ENCODE measurements around the gene FRAS1. TPM values are rescaled to one million over a fixed set of nuclear protein-coding genes. Genes with fewer than 3 reads are reported as not detected.

The FRAS1 gene
- total and polyA plus RNA-seq, 4 donors = 0.08 to 1.4 (median 0.87) TPM; not detected in 1

DNA sequence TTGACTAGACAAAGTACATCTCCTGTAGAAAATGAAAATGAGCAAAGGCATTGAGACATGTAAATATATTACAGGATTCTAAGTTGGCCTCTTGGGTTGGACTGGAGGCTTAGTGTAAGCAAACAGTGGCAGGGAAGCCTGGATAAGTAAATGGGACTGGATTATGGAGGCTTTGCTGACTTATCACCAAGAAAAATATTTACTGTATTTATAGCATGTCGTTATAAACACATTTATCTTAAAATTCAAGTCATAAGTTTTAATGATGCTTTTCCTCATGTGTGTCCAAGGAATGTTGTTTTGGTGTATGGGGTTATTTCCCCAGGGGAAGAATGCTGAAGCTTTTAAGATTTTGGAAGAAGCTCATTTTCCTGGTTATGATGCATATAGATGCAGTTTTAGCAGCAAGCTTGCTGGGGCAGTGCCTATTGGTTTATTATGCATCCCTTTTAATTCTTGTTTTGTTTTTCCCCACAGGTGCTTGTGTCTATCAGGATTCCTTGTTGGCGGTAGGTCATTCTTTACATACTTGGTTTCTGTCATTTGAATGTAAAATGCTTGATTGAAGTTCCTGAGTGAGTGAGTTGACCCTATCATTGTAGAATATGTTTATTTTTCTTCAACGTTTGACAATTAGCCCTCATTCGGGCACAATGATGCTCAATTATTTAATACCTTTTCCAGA lies 8.5 kb downstream of the FRAS1 start:
- H3K9me3 ChIP-seq (ENCODE audit: control insufficient read depth, low read length) = no peaks in the 10 kb centered on the region
- ATAC-seq (ENCODE audit: low FRiP score) (no peak), DNase-seq (no peak)
- no peaks in the 10 kb centered on the region for H3K27me3 ChIP-seq (ENCODE audit: control insufficient read depth in 1 of 2, insufficient read depth in 2 of 2, low read length in 1 of 2)
- 49 to 57% methylated on average over 4 of the region's 4 CpGs for WGBS, 2 donors
- no peaks in the 10 kb centered on the region for H3K36me3 ChIP-seq (ENCODE audit: control insufficient read depth in 1 of 2, insufficient read depth in 2 of 2, low read length in 1 of 2)
- no peaks in the 10 kb centered on the region for H3K4me1 ChIP-seq (ENCODE audit: control insufficient read depth in 1 of 2, insufficient read depth in 2 of 2, low read length in 2 of 2)
- no peak overlapping the region for H3K27ac ChIP-seq (ENCODE audit: low read depth in 1 of 2, low read length in 2 of 2)
- no peak overlapping the region for H3K4me3 ChIP-seq (ENCODE audit: low read length in 2 of 2)
- intact Hi-C loops (cut with DNase I) = no loop called here

DNA sequence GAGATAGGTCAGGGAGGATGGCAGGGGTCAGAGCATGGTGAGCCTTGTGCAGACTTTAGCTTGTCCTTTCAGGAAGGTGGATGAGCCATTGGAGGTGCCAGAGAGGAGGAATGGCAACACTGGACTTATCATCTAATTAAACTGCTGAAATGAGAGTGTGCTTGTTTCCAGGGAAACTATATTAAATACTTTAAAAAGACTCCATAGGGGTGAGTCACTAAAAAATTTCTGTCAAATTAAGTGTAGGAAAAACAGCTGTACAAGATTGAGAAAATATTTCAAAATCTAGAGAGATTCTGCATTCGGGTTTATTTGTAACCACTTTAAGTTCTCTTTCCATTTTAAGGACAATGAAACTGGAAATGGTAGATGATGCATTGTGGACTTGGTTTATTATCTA lies 11.4 kb downstream of the FRAS1 start:
- Histone ChIP-seq H3K4me1 (ENCODE audit: control insufficient read depth in 1 of 2, insufficient read depth in 2 of 2, low read length in 2 of 2) (no peaks in the 10 kb centered on the region), H3K27ac (ENCODE audit: low read depth in 1 of 2, low read length in 2 of 2) (no peak overlapping the region), H3K4me3 (ENCODE audit: low read length in 2 of 2) (no peak overlapping the region), H3K36me3 (ENCODE audit: control insufficient read depth in 1 of 2, insufficient read depth in 2 of 2, low read length in 1 of 2) (no peaks in the 10 kb centered on the region), H3K9me3 (ENCODE audit: control insufficient read depth, low read length) (no peaks in the 10 kb centered on the region), H3K27me3 (ENCODE audit: control insufficient read depth in 1 of 2, insufficient read depth in 2 of 2, low read length in 1 of 2) (no peaks in the 10 kb centered on the region)
- 22 to 40% methylated on average over 1 of the region's 1 CpG for WGBS, 2 donors
- intact Hi-C loops (cut with DNase I) = no loop called here
- ATAC-seq (ENCODE audit: low FRiP score) (no peak), DNase-seq (no peak)

DNA sequence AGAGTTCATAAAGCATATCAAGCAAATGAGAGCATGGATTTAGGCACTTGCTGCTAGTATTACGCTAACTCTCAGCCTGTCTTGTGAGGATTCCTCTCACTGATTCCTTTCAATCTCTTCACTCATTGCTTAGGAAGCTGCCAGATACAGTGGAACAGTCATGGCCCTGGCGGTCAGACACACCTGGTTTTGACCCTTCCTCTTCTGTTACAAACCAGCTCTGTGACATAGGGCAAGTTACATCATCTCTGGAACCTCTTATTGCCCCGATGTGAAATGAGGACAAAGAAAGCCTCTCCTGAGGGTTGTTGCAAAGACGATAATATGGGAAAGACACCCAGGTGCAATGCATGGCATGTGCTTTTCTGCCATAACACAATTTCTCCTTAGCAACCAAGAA lies 12.2 kb downstream of the FRAS1 start:
- H3K9me3 ChIP-seq (ENCODE audit: control insufficient read depth, low read length) = no peaks in the 10 kb centered on the region
- H3K4me1 ChIP-seq (ENCODE audit: control insufficient read depth in 1 of 2, insufficient read depth in 2 of 2, low read length in 2 of 2) = no peaks in the 10 kb centered on the region
- no peak overlapping the region for H3K4me3 ChIP-seq (ENCODE audit: low read length in 2 of 2)
- intact Hi-C loops (cut with DNase I) = no loop called here
- H3K27ac ChIP-seq (ENCODE audit: low read depth in 1 of 2, low read length in 2 of 2) = no peak overlapping the region
- WGBS, 2 donors = 78 to 88% methylated on average over 4 of the region's 4 CpGs
- no peak for DNase-seq
- no peaks in the 10 kb centered on the region for H3K36me3 ChIP-seq (ENCODE audit: control insufficient read depth in 1 of 2, insufficient read depth in 2 of 2, low read length in 1 of 2)
- ATAC-seq (ENCODE audit: low FRiP score) = no peak
- no peaks in the 10 kb centered on the region for H3K27me3 ChIP-seq (ENCODE audit: control insufficient read depth in 1 of 2, insufficient read depth in 2 of 2, low read length in 1 of 2)

DNA sequence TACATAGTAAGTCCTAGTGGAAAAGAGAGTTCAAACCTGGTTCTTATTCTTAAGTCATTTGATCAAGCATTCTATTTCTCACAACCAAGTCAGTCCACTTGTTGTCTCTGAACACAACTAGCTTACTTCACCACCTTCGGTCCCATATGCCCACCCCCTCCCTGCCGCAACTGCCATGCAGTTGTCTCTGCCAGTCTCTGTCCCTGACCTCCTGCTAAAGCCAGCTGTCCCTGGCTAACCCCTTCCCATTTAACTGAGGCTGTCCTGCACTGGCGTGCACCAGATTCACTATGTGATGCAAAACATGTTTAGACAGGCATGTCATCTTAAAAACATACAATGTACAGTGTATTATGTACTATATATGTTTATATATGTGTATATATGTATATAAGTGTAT lies 12.7 kb downstream of the FRAS1 start:
- H3K4me1 ChIP-seq (ENCODE audit: control insufficient read depth in 1 of 2, insufficient read depth in 2 of 2, low read length in 2 of 2) = no peaks in the 10 kb centered on the region
- DNase-seq (no peak), ATAC-seq (ENCODE audit: low FRiP score) (no peak)
- WGBS, 2 donors = 45 to 88% methylated on average over 3 of the region's 3 CpGs
- no peaks in the 10 kb centered on the region for H3K9me3 ChIP-seq (ENCODE audit: control insufficient read depth, low read length)
- intact Hi-C loops (cut with DNase I) = no loop called here
- H3K36me3 ChIP-seq (ENCODE audit: control insufficient read depth in 1 of 2, insufficient read depth in 2 of 2, low read length in 1 of 2) = no peaks in the 10 kb centered on the region
- no peak overlapping the region for H3K27ac ChIP-seq (ENCODE audit: low read depth in 1 of 2, low read length in 2 of 2)
- no peak overlapping the region for H3K4me3 ChIP-seq (ENCODE audit: low read length in 2 of 2)
- no peaks in the 10 kb centered on the region for H3K27me3 ChIP-seq (ENCODE audit: control insufficient read depth in 1 of 2, insufficient read depth in 2 of 2, low read length in 1 of 2)

DNA sequence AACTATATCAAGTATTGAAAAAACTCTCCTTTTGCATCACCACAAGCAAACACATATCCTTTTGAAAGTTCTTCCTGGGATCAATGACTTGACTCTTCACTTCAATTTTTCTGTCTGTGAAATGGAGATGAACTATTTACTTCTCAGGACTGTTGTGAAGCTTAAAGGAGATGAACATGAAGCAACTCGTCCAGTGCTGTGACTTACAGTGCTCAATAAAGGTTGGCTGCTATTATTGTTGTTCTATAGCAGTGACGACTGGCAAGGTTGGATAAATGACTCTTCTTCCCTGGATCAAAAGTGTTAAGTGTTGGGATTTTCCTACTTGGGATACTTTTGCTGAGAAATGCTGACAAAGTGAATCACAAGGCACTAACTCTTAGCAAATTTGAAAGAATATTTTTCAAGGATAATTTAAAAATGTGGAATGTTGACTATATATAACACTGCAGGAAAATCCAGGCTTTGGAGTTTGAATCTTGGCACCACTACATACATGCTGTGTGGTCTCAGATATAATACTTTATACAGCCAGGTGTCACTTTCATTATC lies 13.7 kb downstream of the FRAS1 start:
- Histone ChIP-seq H3K9me3 (ENCODE audit: control insufficient read depth, low read length) (no peaks in the 10 kb centered on the region), H3K4me1 (ENCODE audit: control insufficient read depth in 1 of 2, insufficient read depth in 2 of 2, low read length in 2 of 2) (no peaks in the 10 kb centered on the region), H3K27ac (ENCODE audit: low read depth in 1 of 2, low read length in 2 of 2) (no peak overlapping the region), H3K36me3 (ENCODE audit: control insufficient read depth in 1 of 2, insufficient read depth in 2 of 2, low read length in 1 of 2) (no peaks in the 10 kb centered on the region), H3K27me3 (ENCODE audit: control insufficient read depth in 1 of 2, insufficient read depth in 2 of 2, low read length in 1 of 2) (no peaks in the 10 kb centered on the region), H3K4me3 (ENCODE audit: low read length in 2 of 2) (no peak overlapping the region)
- DNase-seq (no peak), ATAC-seq (ENCODE audit: low FRiP score) (no peak)
- 88 to 95% methylated on average over 2 of the region's 2 CpGs for WGBS, 2 donors
- intact Hi-C loops (cut with DNase I) = no loop called here

DNA sequence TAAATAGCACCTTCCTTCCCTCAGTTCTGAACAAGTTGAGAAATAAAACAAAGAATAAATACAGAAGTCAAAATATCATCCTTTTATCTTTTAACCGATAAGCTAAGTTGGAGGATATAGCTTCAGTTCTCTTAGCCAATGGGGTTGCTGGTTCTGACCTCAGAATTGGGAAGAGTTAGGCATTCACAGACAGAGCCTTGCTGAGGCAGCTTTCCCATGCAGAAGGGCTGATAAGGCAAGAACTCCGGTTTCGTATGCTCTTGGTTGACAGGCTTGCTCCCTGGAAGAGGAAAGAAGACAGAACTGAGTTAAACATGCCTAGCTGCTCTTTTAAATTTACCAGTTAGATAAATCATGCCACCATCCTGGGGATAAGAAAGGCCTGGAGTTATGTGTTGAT lies 17.6 kb downstream of the FRAS1 start:
- Histone ChIP-seq H3K36me3 (ENCODE audit: control insufficient read depth in 1 of 2, insufficient read depth in 2 of 2, low read length in 1 of 2) (no peaks in the 10 kb centered on the region), H3K4me1 (ENCODE audit: control insufficient read depth in 1 of 2, insufficient read depth in 2 of 2, low read length in 2 of 2) (no peaks in the 10 kb centered on the region), H3K27ac (ENCODE audit: low read depth in 1 of 2, low read length in 2 of 2) (no peak overlapping the region), H3K4me3 (ENCODE audit: low read length in 2 of 2) (no peak overlapping the region), H3K27me3 (ENCODE audit: control insufficient read depth in 1 of 2, insufficient read depth in 2 of 2, low read length in 1 of 2) (no peaks in the 10 kb centered on the region), H3K9me3 (ENCODE audit: control insufficient read depth, low read length) (no peaks in the 10 kb centered on the region)
- intact Hi-C loops (cut with DNase I) = no loop called here
- no peak for ATAC-seq (ENCODE audit: low FRiP score)
- 54 to 72% methylated on average over 3 of the region's 3 CpGs for WGBS, 2 donors
- no peak for DNase-seq

DNA sequence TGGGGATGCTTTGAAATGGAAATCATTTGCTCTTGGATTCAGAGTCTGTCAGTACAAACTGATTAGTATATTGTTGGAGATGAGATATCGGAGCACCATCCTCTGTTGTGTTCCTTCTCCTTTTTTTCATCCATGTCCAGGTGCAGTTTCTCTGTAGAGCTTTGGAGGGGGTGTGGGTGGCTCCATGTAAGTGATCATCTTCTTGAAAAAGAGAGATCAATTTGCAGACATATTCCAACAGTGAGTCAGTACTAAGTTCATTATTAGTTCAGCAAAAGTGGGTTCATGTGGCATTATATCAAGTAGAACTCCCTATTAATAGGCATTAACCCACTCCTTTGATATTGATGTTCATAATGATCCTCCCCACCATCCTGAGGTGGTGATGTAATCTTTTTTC lies 18.9 kb downstream of the FRAS1 start:
- H3K36me3 ChIP-seq (ENCODE audit: control insufficient read depth in 1 of 2, insufficient read depth in 2 of 2, low read length in 1 of 2) = no peaks in the 10 kb centered on the region
- no peak overlapping the region for H3K27ac ChIP-seq (ENCODE audit: low read depth in 1 of 2, low read length in 2 of 2)
- H3K27me3 ChIP-seq (ENCODE audit: control insufficient read depth in 1 of 2, insufficient read depth in 2 of 2, low read length in 1 of 2) = no peaks in the 10 kb centered on the region
- no peak for ATAC-seq (ENCODE audit: low FRiP score)
- DNase-seq = no peak
- H3K4me3 ChIP-seq (ENCODE audit: low read length in 2 of 2) = no peak overlapping the region
- intact Hi-C loops (cut with DNase I) = no loop called here
- no peaks in the 10 kb centered on the region for H3K9me3 ChIP-seq (ENCODE audit: control insufficient read depth, low read length)
- 98 to 100% methylated on average over 1 of the region's 1 CpG for WGBS, 2 donors
- H3K4me1 ChIP-seq (ENCODE audit: control insufficient read depth in 1 of 2, insufficient read depth in 2 of 2, low read length in 2 of 2) = no peaks in the 10 kb centered on the region

DNA sequence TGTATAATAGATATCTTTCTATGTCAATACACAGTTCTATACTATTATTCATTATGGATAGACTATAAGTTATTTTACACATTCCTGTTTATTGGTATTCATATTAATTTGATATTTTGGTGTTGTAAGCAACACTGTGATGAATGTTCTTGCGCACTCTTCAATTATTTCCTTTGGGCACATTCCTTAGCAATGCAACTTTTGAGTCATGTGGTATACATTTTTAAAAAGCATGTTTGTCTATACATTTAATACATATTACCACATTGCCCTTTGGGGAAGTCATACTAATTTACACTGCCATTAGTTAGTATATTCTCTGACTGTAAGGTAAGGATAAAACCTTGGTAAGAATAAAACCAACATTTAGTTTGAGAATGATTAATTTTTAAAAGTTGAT lies 21.0 kb downstream of the FRAS1 start:
- DNase-seq (no peak), ATAC-seq (ENCODE audit: low FRiP score) (no peak)
- Histone ChIP-seq H3K27ac (ENCODE audit: low read depth in 1 of 2, low read length in 2 of 2) (no peak overlapping the region), H3K4me3 (ENCODE audit: low read length in 2 of 2) (no peak overlapping the region), H3K27me3 (ENCODE audit: control insufficient read depth in 1 of 2, insufficient read depth in 2 of 2, low read length in 1 of 2) (no peaks in the 10 kb centered on the region), H3K4me1 (ENCODE audit: control insufficient read depth in 1 of 2, insufficient read depth in 2 of 2, low read length in 2 of 2) (no peaks in the 10 kb centered on the region), H3K36me3 (ENCODE audit: control insufficient read depth in 1 of 2, insufficient read depth in 2 of 2, low read length in 1 of 2) (no peaks in the 10 kb centered on the region), H3K9me3 (ENCODE audit: control insufficient read depth, low read length) (no peaks in the 10 kb centered on the region)
- intact Hi-C loops (cut with DNase I) = no loop called here
- WGBS, 2 donors = 96 to 98% methylated on average over 1 of the region's 1 CpG

DNA sequence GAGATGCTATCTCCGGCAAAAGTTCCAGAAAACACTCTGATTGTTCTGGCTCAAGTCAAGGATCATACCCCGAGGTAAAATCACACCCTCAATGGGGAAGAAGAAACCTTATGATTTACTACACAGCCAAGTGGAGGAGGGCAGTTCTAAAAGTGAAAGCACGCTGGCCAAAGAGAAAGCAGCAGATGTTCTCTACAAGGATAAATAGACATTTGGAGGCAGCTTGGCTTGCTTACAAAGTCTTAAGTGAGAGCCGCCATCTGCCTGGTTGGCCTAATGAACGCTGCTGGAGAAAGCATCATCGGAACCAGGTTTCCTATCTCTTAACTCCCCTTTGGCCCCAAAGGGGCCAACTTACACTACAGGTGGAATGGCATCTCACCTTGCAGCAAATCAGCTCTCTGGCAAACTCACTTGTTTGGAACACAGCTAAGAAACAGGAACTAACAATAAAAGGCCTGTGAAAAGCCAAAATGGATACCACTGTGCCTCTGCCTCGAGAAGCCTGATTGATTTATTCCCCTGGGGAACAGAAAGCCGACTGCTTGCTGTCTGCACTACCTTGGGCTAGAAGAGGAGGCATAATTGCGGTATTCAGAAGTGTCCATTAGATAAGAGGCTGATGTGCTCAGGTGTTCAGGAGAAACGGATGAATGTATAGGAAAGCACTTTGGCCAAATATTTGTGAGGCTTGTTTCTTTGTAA lies 22.8 kb downstream of the FRAS1 start:
- Histone ChIP-seq H3K27ac (ENCODE audit: low read depth in 1 of 2, low read length in 2 of 2) (no peak overlapping the region), H3K4me3 (ENCODE audit: low read length in 2 of 2) (no peak overlapping the region), H3K4me1 (ENCODE audit: control insufficient read depth in 1 of 2, insufficient read depth in 2 of 2, low read length in 2 of 2) (no peaks in the 10 kb centered on the region), H3K9me3 (ENCODE audit: control insufficient read depth, low read length) (no peaks in the 10 kb centered on the region), H3K36me3 (ENCODE audit: control insufficient read depth in 1 of 2, insufficient read depth in 2 of 2, low read length in 1 of 2) (no peaks in the 10 kb centered on the region), H3K27me3 (ENCODE audit: control insufficient read depth in 1 of 2, insufficient read depth in 2 of 2, low read length in 1 of 2) (no peaks in the 10 kb centered on the region)
- ATAC-seq (ENCODE audit: low FRiP score) (no peak), DNase-seq (no peak)
- intact Hi-C loops (cut with DNase I) = no loop called here
- 81% methylated on average over 10 of the region's 10 CpGs for WGBS, 2 donors

Measured in aorta (tissue), 5 donors.